Fibroblast of skin of left biceps (primary cell): ENCODE measurements around the gene ZSCAN29.

Source experiments
- DNase-seq, 2 experiments: peaks; one replicate each; pipeline ENCODE4 v3.0.0-alpha.2; 2013; ENCODE audit warnings: low read depth in 2 of 2

ZSCAN29 gene

GRCh38 chr15:43347114-43347513 is 23.7 kb downstream of the ZSCAN29 start:
- no peak for DNase-seq

- DNase-seq = no peak
Observed at GRCh38 chr15:43346305-43346704, 24.5 kb downstream of the ZSCAN29 start.

DNA sequence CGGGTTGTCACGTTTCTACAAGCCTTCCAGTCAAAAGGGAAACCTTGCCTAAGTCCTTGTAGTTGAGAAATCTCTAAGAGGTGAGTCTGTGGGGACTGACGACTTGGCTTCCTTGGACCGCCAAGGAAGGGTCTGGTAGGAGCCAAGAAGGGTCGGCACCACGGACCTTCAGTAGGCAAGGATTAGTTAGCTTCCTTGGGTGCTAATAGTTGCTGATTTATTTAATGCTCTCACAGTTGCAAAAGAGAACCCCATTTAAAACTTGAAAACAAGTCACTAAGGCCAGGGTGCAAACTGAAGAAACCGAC is 40.1 kb downstream of the ZSCAN29 start:
- DNase-seq = no peak

DNA sequence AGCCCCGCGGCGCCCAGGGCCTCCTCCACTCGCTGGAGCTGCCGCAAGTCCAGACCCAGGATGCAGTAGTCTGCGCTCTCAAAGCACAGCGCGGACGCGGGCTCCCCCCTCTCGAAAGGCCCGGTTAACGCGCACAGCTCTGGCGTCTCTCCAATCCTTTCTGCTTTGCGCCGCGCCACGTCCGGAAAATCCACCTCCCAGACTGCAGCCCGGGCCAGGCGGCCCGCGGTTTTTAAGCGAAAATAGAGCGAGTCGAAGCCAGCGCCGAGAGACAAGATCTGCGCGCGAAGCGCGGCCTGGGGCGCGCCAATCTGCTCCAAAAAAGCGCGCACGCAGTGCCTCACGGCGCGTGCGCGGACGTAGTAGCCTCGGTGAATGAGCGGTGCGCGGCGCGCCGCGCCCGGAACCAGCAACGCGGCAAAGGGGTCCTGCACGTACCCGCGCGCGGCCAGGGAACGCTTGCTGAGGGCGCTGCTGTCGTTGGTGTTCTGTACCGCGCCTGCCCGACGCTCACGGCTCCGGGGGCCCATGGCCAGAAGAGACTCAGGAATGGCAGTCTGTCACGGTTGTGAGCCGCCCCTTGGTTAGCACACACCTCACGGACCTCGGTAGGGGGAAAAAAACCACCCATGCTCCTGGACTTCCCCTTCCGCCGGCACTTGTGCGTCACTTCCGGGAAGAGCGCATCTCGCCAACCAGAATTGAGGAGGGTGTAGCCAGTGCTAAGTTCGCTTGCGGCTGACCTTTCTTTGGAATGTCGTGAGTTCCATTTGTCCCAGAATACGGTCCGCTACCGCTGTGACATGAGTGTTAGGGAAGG is 40.7 kb downstream of the ZSCAN29 start, which contains the start of gene LCMT2:
LCMT2 (minus strand) TSS at position 614 of the 820 bp plus-strand sequence; CDS start at position 530, 84 bp downstream.
- peak; percentile 81 to 85 for DNase-seq

DNA sequence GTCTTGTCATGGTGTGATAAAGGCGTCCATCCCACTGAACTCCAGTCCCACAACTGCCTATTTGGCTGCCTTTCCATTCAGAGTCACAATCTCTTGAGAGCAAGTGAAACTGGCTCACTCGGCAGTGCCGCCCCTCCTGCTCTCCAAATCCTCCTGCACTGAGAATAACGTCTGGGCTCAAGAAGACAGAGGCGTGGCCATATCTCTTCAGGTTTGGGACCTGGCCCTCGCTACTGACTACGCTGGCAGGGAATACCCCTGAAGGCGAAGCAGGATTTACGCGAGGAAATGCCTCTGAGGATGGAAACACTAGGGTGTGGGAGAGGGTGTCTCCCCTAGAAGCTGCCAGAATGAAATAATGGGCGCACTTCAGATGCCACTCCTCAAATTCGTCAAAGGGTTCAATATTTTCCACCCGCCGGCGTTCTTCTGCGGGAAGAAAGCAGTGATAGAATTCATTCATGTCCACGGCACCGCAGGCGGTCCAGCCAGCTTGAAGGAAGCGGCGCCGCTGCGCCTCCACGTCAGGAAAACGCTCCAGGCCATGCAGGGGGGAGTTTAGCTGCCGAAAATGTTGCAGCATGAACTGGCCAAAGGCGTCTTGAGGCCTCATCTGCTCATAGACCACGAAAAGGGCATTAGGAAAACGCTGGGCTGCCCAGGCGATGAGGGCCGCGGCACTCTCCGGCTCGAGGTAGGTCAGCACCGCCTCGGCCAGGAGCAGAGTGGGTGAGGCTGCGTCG is 41.5 kb downstream of the ZSCAN29 start:
- DNase-seq = no peak

DNA sequence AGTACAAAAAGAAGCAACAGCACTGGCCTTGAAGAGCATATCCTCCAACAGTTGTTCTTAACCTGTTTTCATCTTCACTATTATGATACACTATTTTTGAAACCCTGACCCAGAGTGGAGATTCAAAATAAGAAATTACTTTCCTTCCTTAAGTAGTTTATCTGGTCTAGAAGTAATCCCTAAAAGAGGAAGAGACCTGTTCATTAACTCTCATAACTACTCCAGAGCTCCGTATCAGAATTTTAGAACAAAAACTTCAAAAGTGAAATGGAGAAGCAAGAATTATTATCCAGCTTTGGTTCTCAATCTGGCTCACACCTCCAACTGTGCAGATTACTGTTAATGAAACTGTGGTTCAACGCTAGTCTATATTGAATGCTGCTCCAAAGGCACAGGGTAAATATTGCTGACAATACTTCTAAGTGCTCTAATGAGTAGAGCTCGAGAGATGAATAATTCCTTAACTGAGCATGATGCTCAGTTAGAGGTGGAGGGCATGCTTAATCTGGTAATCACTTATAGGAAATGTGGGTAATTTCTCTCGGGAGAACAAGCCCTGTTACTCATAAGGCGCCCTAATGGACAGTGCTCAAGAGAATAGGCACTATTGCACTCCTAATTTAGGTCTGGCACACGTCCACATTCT is 45.7 kb downstream of the ZSCAN29 start:
- no peak for DNase-seq

DNA sequence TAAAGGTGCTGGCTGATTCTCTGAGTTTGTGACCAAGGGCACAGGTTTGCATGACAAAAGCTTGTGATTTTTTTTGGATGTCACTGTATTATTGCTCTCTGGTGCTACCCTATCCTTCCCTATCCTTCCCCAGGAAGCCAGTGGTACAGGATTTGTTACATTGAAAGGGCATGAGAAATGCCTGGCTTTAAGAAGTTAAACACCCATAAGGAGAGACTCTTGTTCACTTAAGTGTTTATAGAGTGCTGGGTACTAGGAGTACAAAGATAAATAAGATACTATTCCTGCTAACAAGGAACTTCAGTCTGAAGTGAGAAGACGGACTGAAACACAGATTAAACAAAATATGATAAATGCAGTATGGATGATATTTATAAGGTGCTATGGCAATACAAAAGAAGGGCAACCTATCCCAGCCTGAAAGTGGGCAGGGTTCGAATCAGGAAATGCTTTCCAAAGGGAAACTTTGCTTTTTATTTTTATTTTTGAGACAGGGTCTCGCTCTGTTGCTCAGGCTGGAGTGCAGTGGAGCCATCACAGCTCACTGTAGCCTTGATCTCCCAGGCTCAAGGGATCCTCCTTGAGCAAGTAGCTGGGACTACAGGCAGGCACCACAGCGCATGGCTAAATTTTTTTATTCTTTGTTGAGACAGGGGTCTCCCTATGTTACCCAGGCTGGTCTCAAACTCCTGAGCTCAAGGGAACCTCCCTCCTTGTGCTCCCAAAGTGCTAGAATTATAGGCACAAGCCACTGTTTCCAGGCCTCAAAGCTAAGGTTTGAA is 51.7 kb downstream of the ZSCAN29 start:
- DNase-seq = no peak

DNA sequence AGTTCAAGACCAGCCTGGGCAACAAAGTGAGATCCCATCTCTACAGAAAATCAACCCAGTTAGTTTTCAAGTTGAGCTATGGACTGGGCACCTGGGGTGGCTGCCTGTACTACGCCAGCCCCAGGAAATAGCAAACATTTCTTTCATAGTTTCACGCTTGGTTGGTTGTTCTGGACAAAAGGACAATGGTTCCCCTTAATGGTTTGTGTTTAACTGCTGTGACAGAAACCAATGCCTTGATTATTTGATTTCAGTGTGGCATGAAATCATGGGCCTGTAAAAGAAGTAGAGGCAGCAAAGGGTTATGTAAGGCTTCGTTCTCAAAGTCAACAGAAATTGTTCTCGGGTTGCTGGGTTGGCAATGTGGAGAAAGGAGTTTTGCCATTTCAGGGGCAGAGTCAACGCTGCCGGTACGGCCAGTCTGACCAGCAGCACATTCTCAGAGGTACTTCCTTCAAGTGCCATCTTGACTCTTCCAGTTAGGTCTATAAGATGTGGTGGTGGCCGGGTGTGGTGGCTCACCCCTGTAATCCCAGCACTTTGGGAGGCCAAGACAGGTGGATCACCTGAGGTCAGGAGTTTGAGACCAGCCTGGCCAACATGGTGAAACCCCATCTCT is 53.2 kb downstream of the ZSCAN29 start:
- DNase-seq = no peak

DNA sequence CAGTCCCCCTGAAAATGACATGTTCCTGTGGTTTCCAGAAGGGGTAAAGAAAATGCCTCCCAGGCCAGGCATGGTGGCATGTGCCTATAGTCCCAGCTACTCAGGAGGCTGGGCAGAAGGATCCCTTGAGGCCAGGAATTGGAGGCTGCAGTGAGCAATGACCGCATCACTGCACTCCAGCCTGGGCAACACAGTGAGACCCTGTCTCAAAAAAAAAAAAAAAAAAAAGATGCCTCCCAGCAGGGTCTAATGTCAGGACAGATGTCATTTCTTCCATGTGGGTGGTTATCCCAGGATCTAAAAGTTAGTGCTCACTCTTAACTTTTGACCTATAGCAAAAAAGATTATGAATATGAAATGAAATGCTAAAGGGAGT is 53.9 kb downstream of the ZSCAN29 start:
- DNase-seq = no peak

- DNase-seq = no peak
Observed at GRCh38 chr15:43316016-43316970, 54.5 kb downstream of the ZSCAN29 start.

DNA sequence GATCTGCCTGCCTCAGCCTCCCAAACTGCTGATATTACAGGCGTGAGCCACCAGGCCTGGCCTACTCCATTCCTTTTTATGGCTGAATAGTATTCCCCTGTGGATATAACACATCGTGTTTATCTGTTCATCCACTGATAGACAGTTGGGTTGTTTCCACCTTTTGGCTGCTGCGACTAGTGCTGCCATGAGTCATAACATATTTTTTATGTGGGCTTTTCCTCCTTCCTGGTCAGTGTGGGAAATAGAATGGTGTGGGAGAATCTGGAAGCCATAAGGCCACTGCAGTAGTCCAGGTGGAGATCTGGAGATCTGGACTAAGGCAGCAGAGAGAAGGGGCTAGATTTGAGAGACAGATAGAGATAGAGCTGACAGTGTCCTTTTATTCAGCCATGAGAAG is 56.7 kb downstream of the ZSCAN29 start:
- DNase-seq = no peak

DNA sequence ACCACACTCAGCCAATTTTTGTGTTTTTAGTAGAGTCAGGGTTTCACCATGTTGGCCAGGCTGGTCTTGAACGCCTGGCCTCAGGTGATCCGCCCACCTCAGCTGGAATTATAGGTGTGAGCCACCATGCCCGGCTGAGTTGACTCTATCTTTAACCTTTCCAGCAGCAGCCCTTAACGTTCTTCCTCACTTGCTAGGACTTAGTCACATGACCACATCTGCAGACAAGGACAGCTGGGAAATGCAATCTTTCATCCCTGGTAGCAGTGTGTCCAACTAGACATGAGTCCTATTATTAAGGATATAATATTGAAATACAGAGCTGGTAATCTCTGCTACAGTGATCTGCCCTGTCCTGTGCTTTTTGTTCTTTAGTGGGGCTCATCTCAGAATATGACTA is 58.5 kb downstream of the ZSCAN29 start:
- no peak for DNase-seq
